Globus pallidus (tissue), 1 donor: ENCODE data around the gene ACACA.
"Not testable (repeated sequence)": the region's sequence is repeated elsewhere in the genome, so short reads cannot be mapped to it uniquely, and the experiment has no call there.

Experiments used
- DNase-seq: peaks from one replicate; pipeline ENCODE4 v3.0.0-alpha.2; 2015; ENCODE audit warnings: low spot score

Gene ACACA

GRCh38 chr17:37174205-37174604, 232.4 kb downstream of the ACACA start:
- peak; percentile 74 for DNase-seq

DNA sequence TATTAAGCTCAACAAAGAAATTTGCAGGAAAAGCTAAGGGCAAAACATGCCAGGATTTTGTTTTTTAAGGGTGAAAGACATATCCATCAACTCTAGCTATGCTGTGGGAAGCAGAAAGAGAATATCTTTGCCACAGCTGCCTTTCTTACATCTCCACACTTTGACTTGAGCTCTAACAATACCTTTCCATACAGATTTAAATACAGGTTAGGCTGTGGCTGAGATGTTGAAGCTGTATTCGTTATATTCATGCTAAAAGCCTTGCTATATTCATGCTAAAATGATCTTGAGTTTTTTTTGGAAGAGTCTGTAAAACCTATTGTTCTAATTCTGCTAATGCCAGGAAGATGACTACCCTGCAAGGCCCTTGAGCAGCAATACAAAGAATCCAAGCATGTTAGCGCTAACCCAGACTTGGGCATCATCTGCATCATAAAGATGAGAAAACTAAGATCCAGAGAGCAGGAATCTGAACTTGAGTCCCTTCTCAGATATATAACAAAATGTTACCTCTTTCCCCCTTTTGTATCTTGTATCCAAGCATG, 235.7 kb downstream of the ACACA start:
- peak; percentile 19 for DNase-seq

GRCh38 chr17:37168731-37169353, 237.8 kb downstream of the ACACA start:
- DNase-seq, result no peak

DNA sequence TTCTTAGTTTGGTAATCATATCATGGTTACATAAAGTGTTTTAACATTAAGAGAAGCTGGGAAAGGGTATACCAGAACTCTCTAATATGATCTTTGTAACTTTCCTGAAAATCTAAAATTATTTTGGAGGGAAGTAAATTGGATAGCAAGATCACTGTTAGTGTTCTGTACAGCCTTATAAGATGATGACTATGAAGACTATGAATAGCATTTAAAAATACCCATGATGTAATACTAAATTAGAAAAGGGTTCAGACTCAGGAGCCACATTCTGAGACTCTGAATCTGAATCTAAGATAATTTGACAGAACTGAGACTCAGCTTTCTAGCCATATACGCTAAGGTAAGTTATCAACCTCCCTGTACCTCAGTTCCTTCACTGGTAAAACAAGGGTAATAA, 238.9 kb downstream of the ACACA start:
- DNase-seq, result no peak

DNA sequence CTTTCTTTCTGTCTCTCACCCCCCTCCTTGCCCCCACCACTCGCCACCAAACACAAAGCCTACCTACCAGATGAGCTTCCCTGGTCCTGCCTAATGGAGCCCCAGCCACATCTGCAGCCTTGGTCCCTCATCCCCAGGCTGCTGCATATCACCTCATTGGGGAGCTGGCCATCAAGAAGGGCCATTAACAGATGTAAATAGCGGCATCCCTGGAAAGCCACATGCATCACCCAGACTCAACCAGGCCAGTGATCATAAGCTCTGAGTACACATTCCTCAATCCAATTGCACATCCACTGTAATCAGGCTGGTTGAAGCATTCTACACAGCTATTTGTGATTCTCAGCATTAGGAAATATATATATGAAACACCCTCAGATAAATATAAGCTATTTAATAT, 242.6 kb downstream of the ACACA start:
- no peak for DNase-seq

DNA sequence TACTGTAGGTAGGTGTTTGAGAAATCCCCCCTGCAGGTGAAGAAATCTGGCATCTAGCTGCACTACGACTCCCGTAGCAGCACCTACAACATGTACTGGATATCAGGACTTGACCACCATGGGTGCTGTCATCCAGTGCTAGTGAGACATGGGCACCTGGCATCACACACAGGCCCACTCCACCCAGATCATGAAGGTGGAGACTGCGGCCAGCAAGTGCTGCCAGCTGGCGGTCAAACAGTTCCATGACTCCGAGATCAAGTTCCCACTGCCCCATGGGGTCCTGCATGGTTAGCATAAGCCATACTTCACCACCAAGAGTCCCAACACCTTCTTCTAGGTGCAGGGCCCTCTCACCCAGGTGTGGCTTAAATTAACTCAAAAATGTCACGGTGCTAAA, 243.8 kb downstream of the ACACA start:
- DNase-seq, result no peak

GRCh38 chr17:37160944-37161343, 245.7 kb downstream of the ACACA start:
- no peak for DNase-seq

- no peak for DNase-seq
Measured at GRCh38 chr17:37158290-37158689, 248.3 kb downstream of the ACACA start.

- no peak for DNase-seq
Measured at GRCh38 chr17:37148156-37148555, 258.5 kb downstream of the ACACA start.

DNA sequence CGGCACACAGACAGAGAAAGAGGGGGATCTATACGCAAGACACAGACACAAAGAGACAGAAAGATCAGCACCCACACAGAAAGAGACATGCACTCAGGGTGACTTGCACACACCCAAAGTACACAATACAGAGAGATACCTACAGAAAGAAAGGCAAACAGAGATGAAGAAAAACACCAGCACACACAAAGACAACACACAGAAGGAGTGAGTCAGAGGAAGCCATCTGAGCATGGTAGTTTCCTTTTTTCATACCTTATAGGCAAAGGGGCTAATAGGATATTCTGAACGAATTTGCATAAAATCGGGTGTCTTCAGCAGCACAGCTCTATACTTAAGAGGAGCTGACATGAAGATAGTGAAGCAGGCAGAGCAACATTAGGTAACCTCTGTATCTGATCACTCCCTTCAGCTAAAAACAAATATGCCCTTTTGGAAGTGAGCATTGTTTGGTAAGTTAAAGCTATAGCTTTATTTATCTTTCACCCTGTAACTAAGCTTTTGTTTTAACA, 259.3 kb downstream of the ACACA start:
- no peak for DNase-seq

DNA sequence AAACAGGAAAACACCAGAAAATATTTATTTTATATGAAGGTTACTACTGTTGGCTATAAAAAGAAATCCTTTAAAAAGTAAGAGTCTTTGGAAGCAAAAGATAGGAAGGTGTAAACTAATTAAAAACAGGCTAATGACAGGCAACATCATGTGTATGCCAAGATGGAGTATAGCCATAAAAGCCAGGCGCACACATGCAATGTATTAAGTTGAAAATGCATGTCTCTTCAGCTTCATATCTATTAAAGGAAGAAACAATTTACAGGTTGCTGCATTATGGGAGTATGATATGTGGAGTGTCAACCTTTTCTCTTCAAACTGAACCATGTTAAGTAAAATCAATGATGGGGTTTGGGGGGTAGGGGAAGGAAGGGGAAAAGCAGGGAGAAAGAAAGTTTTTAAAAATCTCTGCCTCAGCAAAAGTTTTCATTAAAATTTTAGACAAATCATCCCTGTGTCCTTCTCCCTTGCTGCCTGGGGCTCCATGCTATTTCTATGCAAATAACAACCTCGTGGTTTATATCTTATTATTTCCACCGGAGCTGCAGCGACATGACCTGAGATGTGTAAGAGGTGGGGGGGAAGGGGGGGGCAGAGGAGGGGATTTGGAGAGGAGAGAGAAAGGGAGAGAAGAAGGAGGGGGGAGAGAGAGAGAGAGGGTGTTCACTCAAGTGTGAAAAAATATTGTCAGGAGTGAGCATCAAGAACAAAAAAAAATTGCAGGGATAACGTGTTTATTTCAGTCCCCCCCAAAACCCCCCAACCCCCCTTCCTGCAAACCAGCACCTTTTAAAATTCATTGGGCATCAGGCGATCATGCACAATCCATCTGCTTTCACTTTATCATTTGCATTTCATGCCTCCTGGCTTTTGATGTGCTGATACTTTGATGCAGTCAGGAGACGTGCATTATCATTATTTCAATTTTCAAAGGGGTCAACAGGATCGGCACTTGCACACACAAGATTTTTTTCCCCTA, 260.3 kb downstream of the ACACA start:
- no peak for DNase-seq

DNA sequence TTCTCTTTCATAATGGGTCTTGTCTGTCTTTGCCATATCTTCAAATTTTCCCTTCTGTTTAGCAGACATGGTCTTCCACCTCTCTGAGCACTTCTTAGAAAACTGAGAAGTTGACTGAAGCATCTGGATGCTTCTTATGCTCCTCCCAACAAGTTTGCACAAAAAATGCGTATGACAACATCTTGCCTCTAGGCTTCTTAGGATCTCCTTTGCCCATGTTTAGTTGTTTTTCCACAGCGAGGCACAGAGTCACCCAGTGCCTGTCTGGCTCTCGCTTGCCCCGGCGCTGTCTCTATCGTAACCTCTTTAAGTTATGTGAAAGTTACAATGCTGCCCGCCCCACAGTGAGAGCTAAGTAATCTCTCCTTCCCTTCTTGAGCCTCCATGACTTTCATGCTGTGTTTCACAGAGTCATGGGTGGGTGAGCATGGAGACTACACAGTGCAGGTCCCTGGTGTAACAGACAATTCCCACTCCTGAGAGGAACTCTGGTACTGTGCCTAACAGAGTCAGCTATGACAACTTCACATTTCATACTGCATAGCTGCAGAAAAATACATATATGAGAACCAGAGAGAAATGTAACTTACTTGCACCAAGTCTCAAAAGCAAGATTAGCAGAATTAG, 262.4 kb downstream of the ACACA start:
- DNase-seq, result no peak

DNA sequence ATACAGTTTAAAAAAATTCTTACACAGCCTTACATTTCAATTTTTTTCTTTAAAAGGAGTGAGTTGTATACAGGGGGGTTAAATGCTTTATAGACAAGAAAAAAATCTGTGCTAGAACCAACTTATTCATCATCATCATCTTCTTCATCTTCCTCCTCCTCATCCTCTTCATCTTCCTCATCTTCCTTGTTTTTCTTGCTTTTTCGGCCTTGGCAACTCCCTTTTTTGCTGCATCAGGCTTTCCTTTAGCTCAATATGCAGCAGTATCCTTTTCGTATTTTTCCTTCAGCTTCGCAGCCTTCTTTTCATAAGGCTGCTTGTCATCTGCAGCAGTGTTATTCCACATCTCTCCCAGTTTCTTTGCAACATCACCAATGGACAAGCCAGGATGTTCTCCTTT, 263.1 kb downstream of the ACACA start:
- DNase-seq, result not testable (repeated sequence)

GRCh38 chr17:37142294-37142896, 264.2 kb downstream of the ACACA start:
- DNase-seq, result no peak

DNA sequence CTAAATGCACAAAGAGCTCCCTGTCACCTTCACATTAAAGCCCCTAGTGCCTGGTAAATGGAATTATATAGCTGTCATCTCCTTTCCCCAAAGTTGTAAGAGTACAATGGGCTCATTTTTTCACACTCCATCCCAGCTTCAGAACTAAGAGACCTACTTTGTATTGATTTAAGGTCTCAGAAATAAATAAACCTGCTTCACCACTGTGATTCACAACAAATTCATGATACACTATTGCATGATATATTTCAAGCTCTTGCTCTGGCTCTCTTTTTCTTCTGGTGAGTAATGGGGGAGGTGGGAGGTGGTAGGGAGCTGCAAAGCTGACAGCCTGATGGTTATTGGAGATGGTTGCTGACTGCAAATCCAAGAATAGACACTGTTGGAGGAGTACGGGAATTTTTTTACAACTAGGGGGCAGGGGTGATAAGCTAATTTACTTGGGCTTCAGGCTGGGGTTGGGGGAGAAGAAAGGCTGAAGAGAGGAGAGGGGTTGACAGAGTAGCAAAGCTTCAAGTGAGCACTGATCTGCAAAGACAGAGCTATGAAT, 268.0 kb downstream of the ACACA start:
- no peak for DNase-seq

- DNase-seq, result no peak
Measured at GRCh38 chr17:37137906-37138514, 268.6 kb downstream of the ACACA start.

DNA sequence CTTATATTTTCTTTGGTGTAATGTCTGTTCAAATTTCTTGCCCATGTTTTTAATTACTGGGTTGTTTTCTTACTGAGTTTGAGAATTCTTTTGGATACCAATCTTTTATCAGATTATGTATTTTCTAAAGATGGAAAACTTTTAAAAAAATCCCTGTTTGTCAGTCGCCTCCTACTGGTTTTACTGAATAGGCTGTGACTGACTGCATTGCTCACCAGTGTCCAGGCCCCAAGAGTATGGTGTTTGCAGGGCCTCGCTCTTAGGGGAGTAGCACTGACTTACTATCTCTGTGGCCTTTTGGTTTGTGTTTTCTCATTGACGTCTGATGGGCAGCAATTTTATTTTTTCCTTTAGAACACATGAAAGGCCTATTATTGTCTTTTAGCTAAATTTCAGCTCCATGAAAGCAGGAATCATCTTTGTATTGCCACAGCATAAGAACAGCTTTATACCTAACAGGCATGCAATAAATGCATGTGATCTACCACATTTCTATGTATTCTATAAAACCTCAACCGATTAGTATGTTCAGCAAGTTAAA, 269.5 kb downstream of the ACACA start:
- DNase-seq, result no peak

DNA sequence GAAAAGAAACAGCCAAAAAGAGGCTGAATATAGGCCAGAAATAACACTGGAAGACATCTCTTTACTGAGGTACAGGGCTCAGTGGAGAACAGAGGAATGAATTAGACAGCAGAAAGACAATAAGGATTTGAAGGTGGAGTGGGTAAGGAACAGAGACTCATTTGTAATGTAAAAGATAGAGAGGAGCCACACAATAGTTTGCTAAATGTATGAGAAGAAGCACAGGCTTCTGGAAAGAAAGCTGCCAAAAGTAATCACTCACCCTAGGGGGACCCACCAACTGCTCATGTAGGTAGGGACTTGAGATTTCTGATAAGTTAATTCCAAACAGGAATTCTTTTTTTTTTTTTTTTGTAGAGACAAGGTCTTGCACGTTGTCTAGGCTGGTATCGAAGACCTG, 271.1 kb downstream of the ACACA start:
- DNase-seq, result no peak

- no peak for DNase-seq
Measured at GRCh38 chr17:37134050-37134449, 272.6 kb downstream of the ACACA start.

GRCh38 chr17:37133136-37133535, 273.5 kb downstream of the ACACA start:
- no peak for DNase-seq
